Osteocyte (in vitro differentiated cells): ENCODE measurements around the gene SSPN. TPM values are rescaled to one million over a fixed set of nuclear protein-coding genes. Genes with fewer than 3 reads are reported as not detected.

Experiments used
- DNase-seq: peaks from one replicate; pipeline ENCODE4 v3.0.0; 2021; ENCODE audit warnings: mixed read lengths; ENCODE audit not compliant: unreplicated experiment; ENCODE audit errors: extremely low spot score
- H3K27ac Mint-ChIP-seq: one replicate; pipeline ENCODE4 v1.8.0; 2021; ENCODE audit warnings: mild to moderate bottlenecking, mixed read lengths; ENCODE audit not compliant: unreplicated experiment
- H3K27me3 Mint-ChIP-seq: one replicate; pipeline ENCODE4 v1.8.0; 2021; ENCODE audit warnings: mixed read lengths; ENCODE audit not compliant: unreplicated experiment
- H3K36me3 Mint-ChIP-seq: one replicate; pipeline ENCODE4 v1.8.0; 2021; ENCODE audit warnings: mixed read lengths; ENCODE audit not compliant: unreplicated experiment
- H3K4me1 Mint-ChIP-seq: one replicate; pipeline ENCODE4 v1.8.0; 2021; ENCODE audit warnings: mixed read lengths; ENCODE audit not compliant: unreplicated experiment
- H3K4me3 Mint-ChIP-seq: one replicate; pipeline ENCODE4 v1.8.0; 2021; ENCODE audit warnings: mild to moderate bottlenecking, moderate library complexity, mixed read lengths; ENCODE audit not compliant: unreplicated experiment
- H3K9me3 Mint-ChIP-seq: one replicate; pipeline ENCODE4 v1.8.0; 2021; ENCODE audit warnings: mixed read lengths; ENCODE audit not compliant: unreplicated experiment
- total RNA-seq: library from RNA; stranded (reverse); gene quantifications from 2 replicates; pipeline ENCODE4 v1.2.1, GENCODE V29; 2021
- TF ChIP-seq, protein P1 (sequence below): fragments of 200-600 bp; sonication (generic); IDR thresholded peaks from 2 replicates; pipeline ENCODE4 v1.5.0; 2021; ENCODE audit warnings: antibody characterized with exemption, mild to moderate bottlenecking, moderate library complexity

The SSPN gene
- total RNA-seq, 1 donor from 2014 or later: 19.2 TPM

DNA sequence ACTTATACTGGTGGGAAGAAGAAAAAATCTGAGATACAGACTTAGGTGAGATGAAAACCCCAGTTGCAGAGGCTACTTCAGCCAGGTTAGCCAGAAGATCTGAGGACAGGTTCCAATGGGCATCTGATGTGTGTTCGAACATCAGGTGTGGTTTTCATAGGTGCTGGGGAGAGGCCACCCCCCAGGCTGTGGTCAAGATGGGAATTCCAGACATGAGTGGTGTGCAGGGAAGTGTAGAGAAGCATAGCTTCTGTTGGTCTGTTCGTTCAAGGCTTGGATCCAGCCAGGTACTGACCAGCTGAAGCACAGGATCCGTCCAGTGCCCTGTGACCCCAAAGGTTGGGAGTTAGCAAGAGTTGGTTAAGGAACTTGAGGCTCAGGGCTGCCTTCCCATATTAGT, 85.5 kb downstream of the SSPN start:
- no peak for DNase-seq
- Mint-ChIP-seq H3K9me3 (no peaks in the 10 kb centered on the region), H3K4me1 (peaks cover 6% of the 10 kb centered on the region), H3K4me3 (no peak overlapping the region), H3K36me3 (no peaks in the 10 kb centered on the region), H3K27me3 (no peaks in the 10 kb centered on the region), H3K27ac (no peak overlapping the region)
- TF ChIP-seq, protein P1, sequence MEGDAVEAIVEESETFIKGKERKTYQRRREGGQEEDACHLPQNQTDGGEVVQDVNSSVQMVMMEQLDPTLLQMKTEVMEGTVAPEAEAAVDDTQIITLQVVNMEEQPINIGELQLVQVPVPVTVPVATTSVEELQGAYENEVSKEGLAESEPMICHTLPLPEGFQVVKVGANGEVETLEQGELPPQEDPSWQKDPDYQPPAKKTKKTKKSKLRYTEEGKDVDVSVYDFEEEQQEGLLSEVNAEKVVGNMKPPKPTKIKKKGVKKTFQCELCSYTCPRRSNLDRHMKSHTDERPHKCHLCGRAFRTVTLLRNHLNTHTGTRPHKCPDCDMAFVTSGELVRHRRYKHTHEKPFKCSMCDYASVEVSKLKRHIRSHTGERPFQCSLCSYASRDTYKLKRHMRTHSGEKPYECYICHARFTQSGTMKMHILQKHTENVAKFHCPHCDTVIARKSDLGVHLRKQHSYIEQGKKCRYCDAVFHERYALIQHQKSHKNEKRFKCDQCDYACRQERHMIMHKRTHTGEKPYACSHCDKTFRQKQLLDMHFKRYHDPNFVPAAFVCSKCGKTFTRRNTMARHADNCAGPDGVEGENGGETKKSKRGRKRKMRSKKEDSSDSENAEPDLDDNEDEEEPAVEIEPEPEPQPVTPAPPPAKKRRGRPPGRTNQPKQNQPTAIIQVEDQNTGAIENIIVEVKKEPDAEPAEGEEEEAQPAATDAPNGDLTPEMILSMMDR: no peak

DNA sequence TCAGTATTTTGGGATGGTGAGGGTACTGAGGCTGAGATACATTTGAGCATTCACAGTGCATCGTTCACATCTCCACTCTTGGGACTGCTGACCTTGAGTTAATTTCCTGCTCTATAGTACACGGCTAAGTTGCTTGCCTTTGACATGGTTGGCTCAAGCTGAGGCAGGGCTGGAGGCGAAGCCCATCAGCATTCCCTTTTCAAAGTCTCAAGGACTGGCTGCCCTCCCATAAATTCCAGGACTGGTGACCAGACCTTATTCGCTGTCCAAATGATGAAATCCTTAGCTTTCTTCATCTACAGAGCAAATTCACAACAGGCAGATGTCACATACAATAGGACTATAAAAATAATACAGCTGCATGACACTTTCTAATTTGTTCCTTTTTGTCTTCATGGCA, 85.9 kb downstream of the SSPN start:
- no peak overlapping the region for H3K27ac Mint-ChIP-seq

DNA sequence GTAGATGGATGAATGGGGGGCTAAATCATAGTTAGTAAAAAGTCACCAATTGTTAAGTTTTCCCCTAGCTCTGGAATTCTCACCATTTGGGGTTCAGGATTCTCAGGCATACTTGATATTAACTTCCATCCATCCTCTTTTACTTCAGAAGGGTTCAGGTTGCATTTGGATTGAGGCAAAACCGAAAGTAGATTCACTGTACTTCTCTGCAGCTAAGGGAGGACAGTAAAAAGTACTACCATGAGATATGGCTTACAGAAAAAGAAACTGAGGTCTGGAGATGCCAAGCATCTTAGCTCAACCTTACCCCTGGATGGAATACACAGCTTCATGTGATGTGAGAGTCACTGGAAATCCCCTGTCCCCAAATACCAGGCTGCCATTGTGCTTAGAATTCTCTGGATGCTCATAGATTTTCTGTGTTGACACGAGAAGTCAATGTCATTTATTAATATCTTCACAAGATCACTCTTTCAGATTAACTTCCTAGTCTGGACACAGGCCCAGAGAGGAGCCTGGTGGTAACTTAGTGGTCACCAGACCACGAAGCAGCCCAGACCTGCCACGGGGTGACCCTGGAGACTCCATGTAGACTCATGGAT, 87.1 kb downstream of the SSPN start:
- H3K9me3 Mint-ChIP-seq: no peaks in the 10 kb centered on the region
- H3K4me3 Mint-ChIP-seq: no peak overlapping the region
- H3K4me1 Mint-ChIP-seq: peaks cover 3% of the 10 kb centered on the region
- H3K27me3 Mint-ChIP-seq: no peaks in the 10 kb centered on the region
- H3K36me3 Mint-ChIP-seq: no peaks in the 10 kb centered on the region
- TF ChIP-seq, protein P1: no peak
- H3K27ac Mint-ChIP-seq: no peak overlapping the region
- no peak for DNase-seq

More for the DNA sequence above, 85.9 kb downstream of the SSPN start:
- H3K4me1 Mint-ChIP-seq: peaks cover 5% of the 10 kb centered on the region
- TF ChIP-seq, protein P1: no peak
- H3K27me3 Mint-ChIP-seq: no peaks in the 10 kb centered on the region
- no peak overlapping the region for H3K4me3 Mint-ChIP-seq
- H3K36me3 Mint-ChIP-seq: no peaks in the 10 kb centered on the region
- H3K9me3 Mint-ChIP-seq: no peaks in the 10 kb centered on the region
- no peak for DNase-seq

DNA sequence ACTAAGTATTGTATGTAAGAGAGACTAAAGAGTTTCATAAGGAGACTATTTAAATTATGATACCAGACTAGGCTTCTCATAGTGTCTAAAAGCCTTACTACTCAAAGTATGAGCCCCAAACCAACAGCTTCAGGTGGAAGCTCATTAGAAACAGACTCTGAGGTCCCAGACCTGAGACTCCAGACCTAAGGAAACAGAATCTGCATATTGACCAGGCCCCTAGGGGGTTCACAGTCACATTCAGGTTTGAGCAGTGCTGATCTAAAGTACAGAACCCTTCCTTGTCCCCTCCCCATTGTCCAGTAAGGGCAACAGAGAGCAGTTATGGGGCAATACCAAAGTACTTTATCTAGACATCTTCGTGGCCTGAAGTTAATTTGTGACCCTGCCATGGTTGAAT, 87.7 kb downstream of the SSPN start:
- Mint-ChIP-seq H3K27me3 (no peaks in the 10 kb centered on the region), H3K9me3 (no peaks in the 10 kb centered on the region), H3K4me1 (peaks cover 2% of the 10 kb centered on the region), H3K27ac (no peak overlapping the region), H3K36me3 (no peaks in the 10 kb centered on the region), H3K4me3 (no peak overlapping the region)
- DNase-seq: no peak
- TF ChIP-seq, protein P1: no peak

DNA sequence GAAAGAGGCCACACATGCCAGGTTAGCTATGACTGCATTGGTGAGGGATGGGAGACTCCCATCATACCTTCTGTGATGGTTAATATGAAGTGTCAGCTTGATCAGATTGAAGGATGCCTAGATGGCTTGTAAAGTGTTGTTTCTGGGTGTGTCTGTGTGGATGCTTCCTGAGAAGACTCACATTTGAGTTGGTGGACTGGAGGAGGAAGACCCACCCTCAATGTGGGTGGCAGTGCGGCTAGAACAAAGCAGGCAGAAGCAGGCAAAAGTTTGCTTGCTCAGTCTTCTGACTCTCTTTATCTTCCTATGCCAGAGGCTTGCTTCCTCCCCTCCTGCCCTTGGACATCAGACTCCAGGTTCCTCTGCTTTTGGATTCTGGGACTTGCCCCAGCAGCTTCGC, 88.2 kb downstream of the SSPN start:
- TF ChIP-seq, protein P1: no peak
- H3K27me3 Mint-ChIP-seq: no peaks in the 10 kb centered on the region
- DNase-seq: no peak
- no peaks in the 10 kb centered on the region for H3K36me3 Mint-ChIP-seq
- no peaks in the 10 kb centered on the region for H3K4me1 Mint-ChIP-seq
- H3K9me3 Mint-ChIP-seq: no peaks in the 10 kb centered on the region
- H3K27ac Mint-ChIP-seq: no peak overlapping the region
- H3K4me3 Mint-ChIP-seq: no peak overlapping the region
